H7 (cell line): Measurements from ENCODE around the gene OR2T27. TPM values are rescaled to one million over a fixed set of nuclear protein-coding genes. Genes with fewer than 3 reads are reported as not detected.

Source experiments
- DNase-seq: peaks from one replicate; pipeline ENCODE4 v3.0.0; 2012
- H3K27me3 ChIP-seq: 2 replicates; pipeline ENCODE4 v1.6.0; 2011; ENCODE audit warnings: mild to moderate bottlenecking, low read length; ENCODE audit not compliant: control insufficient read depth, insufficient read depth
- H3K36me3 ChIP-seq: replicated peaks from 2 replicates; pipeline ENCODE4 v1.5.1; 2011; ENCODE audit warnings: low read length; ENCODE audit not compliant: control insufficient read depth, insufficient read depth
- H3K4me3 ChIP-seq: 2 replicates; pipeline ENCODE4 v1.5.1; 2011; ENCODE audit warnings: low read depth, mild to moderate bottlenecking, control low read depth, low read length, moderate library complexity; ENCODE audit not compliant: insufficient read depth
- total RNA-seq: library from RNA; depleted of rRNA; stranded (reverse); fragments of >200 nt; shearing (Covaris generic); gene quantifications from 2 replicates; pipeline ENCODE4 v1.2.3, GENCODE V29; 2014; rRNA removed

OR2T27 gene
- total RNA-seq, 1 experiment from 2014 or later = not detected

DNA sequence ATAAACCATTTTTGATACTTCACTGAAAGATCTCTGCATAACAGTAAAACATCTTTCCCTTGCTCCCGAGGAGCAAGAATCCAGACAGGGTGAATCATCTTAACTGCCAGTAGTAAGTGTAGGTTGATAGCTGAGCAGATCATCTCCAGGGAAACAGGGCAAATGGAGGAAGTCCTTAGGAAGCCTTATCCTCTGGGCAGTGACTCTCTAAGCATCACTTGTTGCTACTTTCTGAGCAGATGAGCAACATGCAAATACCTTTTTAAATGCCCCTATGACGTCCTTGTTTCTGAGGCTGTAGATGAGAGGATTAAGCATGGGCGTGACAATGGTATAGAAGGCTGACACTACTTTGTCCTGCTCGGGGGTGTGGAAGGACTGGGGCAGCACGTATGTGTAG, 29.4 kb downstream of the OR2T27 start:
- DNase-seq = no peak
- H3K36me3 ChIP-seq = no peaks in the 10 kb centered on the region
- no peak overlapping the region for H3K4me3 ChIP-seq
- no peaks in the 10 kb centered on the region for H3K27me3 ChIP-seq

DNA sequence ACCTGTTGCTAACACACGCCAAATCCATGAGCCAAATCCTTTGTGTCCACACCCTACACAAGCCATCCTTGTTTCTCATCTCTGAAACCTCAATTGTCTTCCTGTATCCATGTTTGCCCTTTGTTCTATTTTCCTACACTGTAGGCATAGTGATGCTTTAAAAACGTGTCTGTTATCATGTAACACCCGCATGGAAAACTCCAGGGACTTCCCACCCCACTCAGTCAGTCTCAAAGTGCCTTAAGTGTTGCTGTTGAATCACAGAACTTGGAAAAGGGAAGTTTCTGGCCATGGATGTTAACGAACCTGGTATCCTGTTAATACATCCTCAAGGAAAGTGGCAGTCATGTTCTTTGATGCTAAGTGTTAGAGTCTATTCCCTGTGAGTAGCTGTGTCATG, 30.2 kb downstream of the OR2T27 start:
- Histone ChIP-seq H3K36me3 (no peaks in the 10 kb centered on the region), H3K4me3 (no peak overlapping the region), H3K27me3 (no peaks in the 10 kb centered on the region)
- DNase-seq = no peak

DNA sequence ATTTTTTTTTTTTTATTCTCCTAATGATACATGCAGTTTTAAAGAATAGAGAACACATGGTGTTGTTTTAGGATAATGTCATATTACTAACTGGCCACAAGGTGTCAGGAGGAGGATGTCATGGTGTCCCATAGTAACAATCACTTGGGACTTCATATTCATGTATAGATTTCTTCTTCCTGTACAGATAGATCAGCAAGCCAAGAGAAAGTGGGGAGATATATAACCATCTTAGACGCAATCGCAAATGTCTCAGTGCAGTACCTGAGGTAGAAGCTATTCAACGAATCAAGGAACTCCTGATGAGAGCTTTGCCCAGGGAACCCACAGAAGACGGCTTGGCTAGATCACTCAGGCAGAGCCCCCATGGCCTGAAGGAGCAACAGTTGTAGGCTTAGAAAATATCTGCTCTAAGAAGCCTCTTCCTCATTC, 32.7 kb downstream of the OR2T27 start:
- DNase-seq = peak; percentile 9
- Histone ChIP-seq H3K36me3 (no peaks in the 10 kb centered on the region), H3K27me3 (no peaks in the 10 kb centered on the region), H3K4me3 (no peak overlapping the region)

DNA sequence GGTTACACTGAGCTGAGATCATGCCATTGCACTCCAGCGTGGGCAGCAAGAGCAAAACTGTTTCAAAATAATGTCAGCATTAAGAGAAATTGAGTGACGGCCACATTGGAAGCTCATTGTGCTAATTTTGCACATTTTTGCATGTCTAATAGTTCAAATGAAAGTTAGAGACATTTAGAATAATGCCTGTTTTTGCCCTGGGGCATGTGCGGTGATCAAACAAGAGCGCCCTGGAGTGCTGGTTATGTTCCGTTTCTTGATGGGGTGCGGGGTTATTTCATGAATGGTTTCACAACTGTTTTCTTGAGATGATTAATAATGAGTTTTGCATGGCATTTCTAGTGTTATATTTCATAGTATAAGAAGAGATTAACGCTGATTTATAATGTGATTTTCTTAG, 33.6 kb downstream of the OR2T27 start:
- Histone ChIP-seq H3K36me3 (no peaks in the 10 kb centered on the region), H3K27me3 (no peaks in the 10 kb centered on the region), H3K4me3 (no peak overlapping the region)
- no peak for DNase-seq

DNA sequence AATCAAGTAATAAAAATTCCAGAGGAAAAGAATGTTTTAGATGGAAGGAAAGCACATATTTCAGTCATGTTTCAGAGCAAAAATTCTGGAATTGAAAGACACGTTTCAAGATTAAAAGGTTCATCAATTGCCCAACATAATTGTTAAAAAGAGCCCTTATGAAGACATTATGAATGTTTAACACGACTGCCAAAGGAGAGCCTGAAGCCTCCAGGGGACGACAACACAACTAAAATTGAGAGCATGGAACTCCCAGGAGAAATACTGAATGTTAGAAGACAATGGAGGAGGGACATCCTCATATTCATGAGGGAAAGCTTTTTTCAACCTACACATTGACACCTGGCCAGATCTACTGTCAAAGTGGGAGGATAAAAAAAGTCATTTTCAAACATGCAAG, 36.5 kb downstream of the OR2T27 start:
- DNase-seq = no peak
- no peaks in the 10 kb centered on the region for H3K36me3 ChIP-seq

DNA sequence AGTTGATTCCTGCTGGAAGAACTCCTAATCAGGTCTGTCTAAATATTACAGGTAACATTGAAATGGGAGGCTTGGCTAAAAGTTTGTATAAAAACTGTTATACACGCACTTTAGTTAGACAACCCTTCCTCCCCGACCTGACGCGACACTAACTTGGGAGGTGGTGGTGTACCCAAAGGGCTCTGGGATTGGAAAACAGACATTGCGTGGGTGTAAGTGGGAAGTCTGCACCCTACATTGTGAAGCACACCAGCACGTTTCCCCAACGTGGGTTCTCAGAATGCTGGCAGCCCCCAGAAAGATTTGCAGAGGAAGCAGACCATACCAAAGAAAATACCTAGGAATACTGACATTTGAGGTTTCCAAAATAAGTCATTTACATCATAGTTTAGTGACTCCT, 37.2 kb downstream of the OR2T27 start:
- DNase-seq = no peak
- Histone ChIP-seq H3K36me3 (no peaks in the 10 kb centered on the region), H3K4me3 (no peak overlapping the region)

More for the DNA sequence above, 36.5 kb downstream of the OR2T27 start:
- Histone ChIP-seq H3K4me3 (no peak overlapping the region), H3K27me3 (no peaks in the 10 kb centered on the region)

DNA sequence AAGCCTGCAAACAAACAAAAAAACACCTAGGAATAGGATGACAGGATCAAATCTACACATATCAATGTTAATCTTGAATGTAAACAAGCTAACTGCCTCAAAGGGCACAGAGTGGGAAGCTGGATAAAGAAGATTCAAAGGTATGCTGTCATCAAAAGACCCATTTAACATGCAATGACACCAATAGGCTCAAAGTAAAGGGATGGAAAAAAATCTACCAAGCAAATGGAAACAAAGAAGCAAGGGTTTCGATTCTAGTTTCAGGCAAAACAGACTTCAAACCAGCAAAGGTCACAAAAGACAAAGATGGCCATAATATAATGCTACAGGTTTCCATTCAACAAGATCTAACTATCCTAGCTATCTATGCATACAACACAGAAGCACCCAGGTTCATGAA, 41.6 kb downstream of the OR2T27 start:
- no peak for DNase-seq
- Histone ChIP-seq H3K27me3 (no peaks in the 10 kb centered on the region), H3K36me3 (no peaks in the 10 kb centered on the region), H3K4me3 (no peak overlapping the region)

More for the DNA sequence above, 37.2 kb downstream of the OR2T27 start:
- no peaks in the 10 kb centered on the region for H3K27me3 ChIP-seq

DNA sequence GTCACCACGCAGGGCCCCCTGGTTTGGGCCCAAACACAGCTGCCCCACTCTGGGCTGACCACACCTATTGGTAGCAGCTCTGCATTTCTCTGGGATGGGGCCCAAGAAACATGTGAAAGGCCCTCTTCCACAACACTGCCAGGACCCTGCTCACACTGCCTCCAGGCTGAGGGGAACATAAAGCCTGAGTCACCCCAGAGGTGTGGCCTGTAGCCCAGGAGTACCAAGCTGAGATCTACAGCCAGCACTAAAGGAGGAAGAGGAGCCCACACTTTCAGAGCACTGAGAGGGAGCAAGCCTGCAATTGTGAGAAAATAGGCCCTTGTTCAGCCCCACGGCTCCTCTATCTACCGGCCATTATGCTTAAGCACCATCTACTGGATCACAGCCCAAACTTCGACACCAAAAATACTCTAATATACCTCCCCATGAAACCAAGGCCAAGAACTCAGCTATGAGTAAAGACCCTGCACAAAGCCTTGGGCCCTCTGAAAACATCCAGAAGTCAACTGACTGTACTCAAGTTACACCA, 43.4 kb downstream of the OR2T27 start:
- no peak for DNase-seq
- no peak overlapping the region for H3K4me3 ChIP-seq
- H3K27me3 ChIP-seq = no peaks in the 10 kb centered on the region
- H3K36me3 ChIP-seq = no peaks in the 10 kb centered on the region

DNA sequence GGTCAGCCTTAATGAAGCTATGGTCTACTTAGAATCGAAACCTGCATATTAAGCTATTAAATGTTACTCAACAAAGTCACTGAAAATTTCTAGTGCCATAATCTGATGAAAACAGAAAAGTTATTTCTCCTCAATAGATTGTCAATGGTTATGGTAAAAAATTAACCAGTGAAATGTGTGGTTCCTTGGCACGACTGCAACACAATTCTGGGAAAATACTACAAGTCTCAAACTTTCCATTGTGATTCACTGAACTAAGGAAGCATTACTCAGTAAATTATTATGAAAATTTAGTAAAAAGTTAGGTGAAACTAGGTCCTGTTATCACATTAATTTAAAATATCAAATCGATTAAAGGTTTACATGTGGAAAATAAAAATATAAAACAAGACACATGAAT, 45.0 kb downstream of the OR2T27 start:
- Histone ChIP-seq H3K36me3 (no peaks in the 10 kb centered on the region), H3K4me3 (no peak overlapping the region), H3K27me3 (no peaks in the 10 kb centered on the region)
- DNase-seq = no peak

Other genes with a start within 250 kb of the OR2T27 start
- gene OR2T2, start 209.9 kb downstream of the OR2T27 start, total RNA-seq = not detected in 2 replicates
- gene OR2T3, start 182.2 kb downstream of the OR2T27 start, total RNA-seq = not detected in 2 replicates
- not detected in 2 replicates for gene OR2T5, start 166.9 kb downstream of the OR2T27 start, total RNA-seq
- not detected in 2 replicates for gene OR2G6, start 147.5 kb downstream of the OR2T27 start, total RNA-seq
- gene OR2T29, start 92.8 kb downstream of the OR2T27 start, total RNA-seq = not detected in 2 replicates
- not detected in 2 replicates for gene OR2T34, start 80.8 kb downstream of the OR2T27 start, total RNA-seq
- not detected in 2 replicates for gene OR2T10, start 57.8 kb downstream of the OR2T27 start, total RNA-seq
- not detected in 2 replicates for gene OR2T11, start 20.4 kb downstream of the OR2T27 start, total RNA-seq
- gene OR2T35, start 10.2 kb downstream of the OR2T27 start, total RNA-seq = not detected in 2 replicates
- gene OR14I1, start 47.2 kb upstream of the OR2T27 start, total RNA-seq = not detected in 2 replicates
- not detected in 2 replicates for gene LYPD8, start 100.2 kb upstream of the OR2T27 start, total RNA-seq
- 38.2 and 40.5 TPM in 2 replicates for gene SH3BP5L, start 170.4 kb upstream of the OR2T27 start, total RNA-seq
- gene ZNF672, start 182.7 kb upstream of the OR2T27 start, total RNA-seq = 56.0 and 59.5 TPM in 2 replicates
- gene ZNF692, start 203.6 kb upstream of the OR2T27 start, total RNA-seq = 64.2 and 91.9 TPM in 2 replicates